Astrocyte of the cerebellum (primary cell): Measurements from ENCODE around the gene NEURL2.

Experiments
- DNase-seq: peaks from one replicate; pipeline ENCODE4 v3.0.0-alpha.2; 2011; ENCODE audit warnings: low read depth
- H3K4me3 ChIP-seq: 2 replicates; pipeline ENCODE4 v1.5.1; 2011; ENCODE audit warnings: mild to moderate bottlenecking, low read depth, low read length, moderate library complexity
- in situ Hi-C: cut with HindIII; loops from 2 replicates; pipeline ENCODE4 v1.10.0; 2017; ENCODE audit warnings: low sequenced_read_pairs
- TF ChIP-seq, protein P1 (sequence below): IDR thresholded peaks from 2 replicates; pipeline ENCODE4 v1.5.1; 2012; ENCODE audit warnings: low read length, low read depth, moderate library complexity, mild to moderate bottlenecking; ENCODE audit errors: missing control alignments

NEURL2 gene

DNA sequence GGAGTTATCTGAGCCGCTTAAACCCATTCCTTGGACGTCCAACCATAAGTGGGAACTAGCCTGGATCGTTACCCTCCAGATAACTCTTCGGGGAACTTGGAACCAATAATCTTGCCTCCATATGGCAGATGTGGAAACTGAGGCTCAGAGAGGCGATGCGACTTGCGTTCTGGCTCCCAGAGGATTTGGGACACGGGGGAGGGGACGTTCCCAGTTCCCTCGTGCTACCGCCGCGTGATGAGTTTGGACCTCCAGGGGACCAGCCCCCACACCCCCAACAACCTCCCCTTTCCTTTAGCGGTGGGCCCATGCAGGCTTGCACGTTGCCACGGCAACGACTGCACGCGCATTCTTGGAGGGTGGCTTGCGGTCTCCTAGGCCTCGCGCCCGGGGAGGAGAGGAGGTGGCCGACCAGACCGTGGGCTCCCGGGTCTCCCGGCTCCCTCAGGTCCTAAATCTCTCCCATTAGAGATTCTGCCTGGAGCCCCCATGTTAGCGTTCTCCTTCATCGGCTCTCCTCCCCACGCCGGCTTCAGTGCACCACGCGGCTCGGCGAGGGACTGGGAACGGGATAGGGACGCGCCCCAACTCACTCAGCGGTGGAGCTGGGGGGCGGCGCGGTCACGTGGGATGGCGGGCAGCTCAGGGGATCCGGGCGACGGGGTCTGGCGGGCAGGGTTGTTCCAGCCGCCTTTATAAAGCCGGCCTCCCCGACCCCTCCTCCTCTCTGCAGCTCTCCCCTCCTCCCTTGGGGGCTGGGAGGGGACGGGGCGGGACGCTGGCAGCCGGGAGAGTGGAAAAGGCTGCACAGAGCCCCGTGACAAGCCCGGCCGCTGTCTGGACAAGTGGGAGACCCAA lies 20.7 kb upstream of the NEURL2 start, which contains the start of gene PLTP:
TSS of gene PLTP (minus strand) at position 670 of the 858 bp plus-strand sequence. CDS start 703 bp downstream, outside the sequence.
- in situ Hi-C loops: no loop called here
- TF ChIP-seq, protein P1, sequence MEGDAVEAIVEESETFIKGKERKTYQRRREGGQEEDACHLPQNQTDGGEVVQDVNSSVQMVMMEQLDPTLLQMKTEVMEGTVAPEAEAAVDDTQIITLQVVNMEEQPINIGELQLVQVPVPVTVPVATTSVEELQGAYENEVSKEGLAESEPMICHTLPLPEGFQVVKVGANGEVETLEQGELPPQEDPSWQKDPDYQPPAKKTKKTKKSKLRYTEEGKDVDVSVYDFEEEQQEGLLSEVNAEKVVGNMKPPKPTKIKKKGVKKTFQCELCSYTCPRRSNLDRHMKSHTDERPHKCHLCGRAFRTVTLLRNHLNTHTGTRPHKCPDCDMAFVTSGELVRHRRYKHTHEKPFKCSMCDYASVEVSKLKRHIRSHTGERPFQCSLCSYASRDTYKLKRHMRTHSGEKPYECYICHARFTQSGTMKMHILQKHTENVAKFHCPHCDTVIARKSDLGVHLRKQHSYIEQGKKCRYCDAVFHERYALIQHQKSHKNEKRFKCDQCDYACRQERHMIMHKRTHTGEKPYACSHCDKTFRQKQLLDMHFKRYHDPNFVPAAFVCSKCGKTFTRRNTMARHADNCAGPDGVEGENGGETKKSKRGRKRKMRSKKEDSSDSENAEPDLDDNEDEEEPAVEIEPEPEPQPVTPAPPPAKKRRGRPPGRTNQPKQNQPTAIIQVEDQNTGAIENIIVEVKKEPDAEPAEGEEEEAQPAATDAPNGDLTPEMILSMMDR: no peak
- H3K4me3 ChIP-seq: peak within 1 kb of the TSS; percentile 49
- DNase-seq: peak; percentile 44

DNA sequence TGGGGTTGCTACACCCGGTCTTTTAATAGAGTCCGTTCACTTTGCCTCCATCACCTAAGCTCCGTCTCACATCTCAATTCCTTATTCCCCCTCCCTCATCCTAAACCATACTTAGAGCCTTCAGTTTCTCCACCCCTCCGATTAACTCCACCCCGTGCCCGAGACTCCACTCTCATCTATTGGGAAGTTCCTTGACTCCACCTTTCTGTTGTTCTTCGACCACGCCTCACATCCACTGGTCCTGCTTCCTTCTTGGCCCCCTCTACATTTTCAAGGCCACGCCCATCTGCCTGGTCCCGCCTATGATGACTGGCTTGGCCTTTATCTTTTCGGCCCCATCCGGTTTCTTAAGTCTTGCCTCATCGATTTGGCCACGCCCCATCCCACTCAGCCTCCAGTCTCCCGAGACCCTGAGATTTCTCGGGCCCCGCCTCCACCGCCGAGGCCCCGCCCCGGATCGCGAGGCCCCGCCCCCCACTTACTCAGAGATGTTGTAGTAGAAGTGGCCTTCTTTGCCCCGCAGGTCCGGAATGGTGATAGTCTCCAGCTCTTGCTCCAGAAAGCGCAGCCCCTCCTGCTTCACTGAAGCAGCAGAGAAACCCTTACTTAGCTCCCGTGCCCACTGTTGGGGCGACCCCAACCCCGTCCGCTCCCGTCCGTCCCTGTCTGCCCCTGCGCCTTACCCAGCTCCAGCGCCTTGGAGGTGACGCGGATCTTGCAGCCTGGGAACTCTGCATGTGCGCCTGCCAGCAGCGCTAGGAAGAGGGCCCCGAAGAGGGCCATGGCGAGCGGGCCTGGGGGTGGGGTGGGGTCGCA lies 19.9 kb upstream of the NEURL2 start:
- H3K4me3 ChIP-seq: peak overlapping the region; percentile 49
- in situ Hi-C loops: no loop called here
- TF ChIP-seq, protein P1: no peak
- DNase-seq: peak; percentile 99

GRCh38 chr20:45909817-45910669 lies 19.0 kb upstream of the NEURL2 start:
- peak overlapping the region; percentile 18 for H3K4me3 ChIP-seq
- TF ChIP-seq, protein P1: no peak
- in situ Hi-C loops: no loop called here

GRCh38 chr20:45909336-45909808 lies 18.4 kb upstream of the NEURL2 start:
- TF ChIP-seq, protein P1: no peak
- no peak overlapping the region for H3K4me3 ChIP-seq
- no peak for DNase-seq
- in situ Hi-C loops: no loop called here

More at GRCh38 chr20:45909817-45910669, 19.0 kb upstream of the NEURL2 start:
- DNase-seq: no peak

DNA sequence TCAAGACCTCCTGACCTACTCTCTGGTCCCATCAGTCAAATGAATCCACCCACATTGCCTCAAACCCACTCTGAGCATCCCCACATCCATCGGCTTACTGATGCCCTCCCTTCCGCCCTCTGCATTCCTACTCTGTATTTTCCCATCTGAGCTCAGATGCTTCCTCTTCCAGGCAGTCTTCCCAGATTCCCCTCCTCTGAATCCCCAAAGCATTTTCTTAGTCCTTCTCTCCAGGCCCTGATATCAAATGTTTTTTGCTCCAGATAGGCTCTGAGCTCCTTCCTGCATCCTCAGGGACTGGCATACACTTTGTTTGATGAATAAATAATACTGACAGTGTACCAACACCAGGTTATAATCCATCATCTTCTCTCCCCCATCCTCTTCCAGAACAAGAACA lies 17.1 kb upstream of the NEURL2 start:
- TF ChIP-seq, protein P1: no peak
- no peak overlapping the region for H3K4me3 ChIP-seq
- DNase-seq: no peak
- in situ Hi-C loops: no loop called here
